HCT116 (cell line): ENCODE results near the gene NSUN4. TPM values are rescaled to one million over a fixed set of nuclear protein-coding genes. Genes with fewer than 3 reads are reported as not detected.

Experiments
- ATAC-seq: fragments of 200-7000 bp; cut with Tn5 transposase; 2 replicates; pipeline ENCODE4 v1.9.1; 2020; ENCODE audit warnings: mild to moderate bottlenecking, moderate library complexity
- BruUV-seq: library from RNA; stranded (reverse); fragments of 400-500 nt; replicated peaks from 2 replicates; lab custom pipeline; 2021; lab: Mats Ljungman, UMichigan
- CTCF ChIA-PET: fragments of 300-600 bp; sonication (Branson Sonifier 250); formaldehyde crosslinking; loops from one replicate; lab custom pipeline; 2021; ENCODE audit warnings: antibody characterized with exemption; lab: Charles Lee
- POLR2A ChIA-PET: fragments of 300-600, 350-600 bp; sonication (Branson Sonifier 250); formaldehyde crosslinking; loops from one replicate; lab custom pipeline; 2021; ENCODE audit warnings: antibody characterized with exemption; lab: Charles Lee
- RAD21 ChIA-PET, 2 experiments: fragments of 300-600 bp; sonication (Branson Sonifier 250); formaldehyde crosslinking; loops; one replicate each; lab custom pipeline; 2023; ENCODE audit warnings: low total read pairs in 2 of 2; ENCODE audit not compliant: uncharacterized antibody in 2 of 2, unreplicated experiment in 2 of 2, low non-redundant PET in 1 of 2; lab: Charles Lee
- DNase-seq: peaks from one replicate; pipeline ENCODE4 v3.0.0-alpha.2; 2010; ENCODE audit warnings: low read depth, low spot score
- H2AFZ ChIP-seq: fragments of 200-600 bp; shearing (Covaris generic), sonication (generic); 2 replicates; pipeline ENCODE4 v1.6.1; 2017; ENCODE audit warnings: low read depth, mixed run types, mixed read lengths, antibody characterized with exemption, low read length; ENCODE audit not compliant: poor library complexity, severe bottlenecking
- H3K27ac ChIP-seq: 2 replicates; pipeline ENCODE4 v1.5.1; 2012; ENCODE audit warnings: low read depth, low read length
- H3K27me3 ChIP-seq: fragments of 200-600 bp; sonication (generic); 2 replicates; pipeline ENCODE4 v1.6.1; 2016; ENCODE audit warnings: mixed run types, low read length, mixed read lengths; ENCODE audit not compliant: insufficient read depth
- H3K36me3 ChIP-seq, 2 experiments: fragments of 200-500 bp in 1 of 2; fragments of 200-600 bp in 1 of 2; sonication (Bioruptor generic) in 1 of 2; sonication (generic) in 1 of 2; 2 replicates each; pipeline versions ENCODE4 v1.5.1 to v1.6.1; 2014 to 2016; ENCODE audit warnings: low read length in 2 of 2, inconsistent platforms in 1 of 2, mixed read lengths in 1 of 2, mixed run types in 1 of 2; ENCODE audit not compliant: insufficient read depth in 2 of 2, control insufficient read depth in 1 of 2
- H3K4me1 ChIP-seq, 2 experiments: fragments of 200-600 bp in 1 of 2; sonication (generic) in 1 of 2; 2 replicates each; pipeline versions ENCODE4 v1.5.1 to v1.6.1; 2012 to 2017; ENCODE audit warnings: low read length in 2 of 2, inconsistent platforms in 1 of 2, mild to moderate bottlenecking in 1 of 2, mixed read lengths in 1 of 2, mixed run types in 1 of 2, moderate library complexity in 1 of 2; ENCODE audit not compliant: insufficient read depth in 2 of 2, control insufficient read depth in 1 of 2
- H3K4me2 ChIP-seq: fragments of 200-600 bp; sonication (generic); 2 replicates; pipeline ENCODE4 v1.6.1; 2017; ENCODE audit warnings: mixed run types, low read length, mixed read lengths
- H3K4me3 ChIP-seq, 2 experiments: fragments of 200-600 bp in 1 of 2; sonication (generic) in 1 of 2; replicated peaks in 1 of 2; 2 replicates each; pipeline ENCODE4 v1.5.1; 2011 to 2016; ENCODE audit warnings: low read length in 2 of 2, control low read depth in 1 of 2, low read depth in 1 of 2, mild to moderate bottlenecking in 1 of 2, mixed read lengths in 1 of 2, mixed run types in 1 of 2
- H3K79me2 ChIP-seq: fragments of 200-600 bp; sonication (generic); 2 replicates; pipeline ENCODE4 v1.6.1; 2017; ENCODE audit warnings: mild to moderate bottlenecking, mixed run types, low read length, moderate library complexity, mixed read lengths; ENCODE audit not compliant: insufficient read depth
- H3K9ac ChIP-seq: fragments of 200-600 bp; sonication (generic); 2 replicates; pipeline ENCODE4 v1.6.1; 2016; ENCODE audit warnings: low read length, mixed read lengths
- H3K9me2 ChIP-seq: fragments of 200-600 bp; sonication (generic), shearing (Covaris generic); 2 replicates; pipeline ENCODE4 v1.6.1; 2017; ENCODE audit warnings: mixed run types, mild to moderate bottlenecking, moderate library complexity; ENCODE audit not compliant: insufficient read depth
- H3K9me3 ChIP-seq, 2 experiments: fragments of 200-500 bp in 1 of 2; fragments of 200-600 bp in 1 of 2; sonication (Bioruptor generic) in 1 of 2; sonication (generic) in 1 of 2; 2 replicates each; pipeline ENCODE4 v1.6.1; 2014 to 2017; ENCODE audit warnings: low read length in 2 of 2, mixed read lengths in 2 of 2, inconsistent platforms in 1 of 2, low read depth in 1 of 2, mild to moderate bottlenecking in 1 of 2, mixed run types in 1 of 2, moderate library complexity in 1 of 2; ENCODE audit not compliant: control insufficient read depth in 1 of 2, insufficient read depth in 1 of 2
- H4K20me1 ChIP-seq: fragments of 200-600 bp; sonication (generic), shearing (Covaris generic); 2 replicates; pipeline ENCODE4 v1.6.1; 2017; ENCODE audit warnings: mixed run types, mild to moderate bottlenecking, moderate library complexity; ENCODE audit not compliant: insufficient read depth
- CBX3 ChIP-seq: IDR thresholded peaks from 2 replicates; pipeline ENCODE4 v1.6.1; 2012; ENCODE audit warnings: low read depth
- EGR1 ChIP-seq: IDR thresholded peaks from 2 replicates; pipeline ENCODE4 v1.6.1; 2012; ENCODE audit warnings: low read depth
- ELF1 ChIP-seq: IDR thresholded peaks from 2 replicates; pipeline ENCODE4 v1.6.1; 2012; ENCODE audit warnings: low read depth, borderline replicate concordance
- EZH2phosphoT487 ChIP-seq: fragments of 200-600 bp; IDR thresholded peaks from 2 replicates; pipeline ENCODE4 v1.6.1; 2018; ENCODE audit warnings: antibody characterized with exemption, borderline replicate concordance
- POLR2A ChIP-seq: IDR thresholded peaks from 2 replicates; pipeline ENCODE4 v1.7.0; 2011; ENCODE audit warnings: borderline replicate concordance; ENCODE audit not compliant: insufficient read depth, insufficient read length; ENCODE audit errors: extremely low read depth
- SIN3A ChIP-seq: IDR thresholded peaks from 2 replicates; pipeline ENCODE4 v1.6.1; 2012; ENCODE audit warnings: low read depth
- SP1 ChIP-seq: IDR thresholded peaks from 2 replicates; pipeline ENCODE4 v1.6.1; 2012; ENCODE audit warnings: low read depth
- TCF7L2 ChIP-seq: IDR thresholded peaks from 2 replicates; pipeline ENCODE4 v1.7.0; 2011; ENCODE audit warnings: borderline replicate concordance, inconsistent platforms; ENCODE audit not compliant: insufficient read depth, insufficient read length; ENCODE audit errors: extremely low read depth
- YY1 ChIP-seq: IDR thresholded peaks from 2 replicates; pipeline ENCODE4 v1.6.1; 2011; ENCODE audit warnings: low read length, low read depth, moderate library complexity, mild to moderate bottlenecking; ENCODE audit not compliant: insufficient replicate concordance; ENCODE audit errors: extremely low read depth
- ZBTB33 ChIP-seq: IDR thresholded peaks from 2 replicates; pipeline ENCODE4 v1.6.1; 2011; ENCODE audit warnings: mild to moderate bottlenecking, low read length, moderate library complexity; ENCODE audit not compliant: insufficient replicate concordance; ENCODE audit errors: extremely low read depth
- intact Hi-C: fragments of 100-400 bp; cut with micrococcal nuclease; formaldehyde crosslinking; loops from 2 replicates; pipeline ENCODE4 v1.10.0; 2022
- total RNA-seq: library from RNA; stranded (reverse); gene quantifications from one replicate; pipeline ENCODE4 v1.2.1, GENCODE V29; 2021; ENCODE audit not compliant: unreplicated experiment
- TF ChIP-seq, protein P1 (sequence below): IDR thresholded peaks from 2 replicates; pipeline ENCODE4 v1.6.1; 2012
- TF ChIP-seq, protein P2 (sequence below), 3 experiments: fragments of 200-600 bp in 1 of 3; sonication (generic) in 1 of 3; IDR thresholded peaks in 2 of 3; conservative IDR thresholded peaks in 1 of 3; 2 replicates each; pipeline ENCODE4 v1.5.1; 2012 to 2017; ENCODE audit warnings: low read depth in 2 of 3, low read length in 2 of 3, antibody characterized with exemption in 1 of 3, borderline replicate concordance in 1 of 3, control low read depth in 1 of 3, mild to moderate bottlenecking in 1 of 3, mixed read lengths in 1 of 3, mixed run types in 1 of 3, moderate library complexity in 1 of 3; ENCODE audit not compliant: insufficient read depth in 1 of 3

Gene NSUN4
- total RNA-seq, 1 experiment from 2014 or later, result 27.8 TPM

DNA sequence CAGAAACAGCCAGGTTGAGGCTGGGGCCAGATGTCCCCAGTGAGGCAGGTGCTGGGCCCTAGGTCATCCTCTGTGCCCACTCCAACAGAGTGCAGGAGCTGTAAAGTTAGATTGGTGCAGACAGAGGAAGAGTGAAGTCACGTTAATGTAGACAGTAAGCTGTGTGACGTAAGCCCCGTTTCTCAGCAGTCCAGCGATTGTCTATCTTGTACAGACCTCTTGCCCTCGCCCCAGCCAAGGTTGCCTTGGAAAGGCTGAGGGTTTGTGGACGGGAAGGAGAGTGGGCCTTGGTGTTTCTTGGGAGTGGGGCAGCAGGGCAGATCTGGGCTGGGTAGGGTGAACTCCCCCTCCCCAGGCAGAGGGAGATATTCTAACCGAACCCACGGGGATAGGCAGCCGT lies 67.0 kb downstream of the NSUN4 start:
- Histone ChIP-seq H3K9me2 (no peaks in the 10 kb centered on the region), H3K27ac (no peak overlapping the region), H3K79me2 (no peaks in the 10 kb centered on the region), H3K4me3 (no peak overlapping the region), H4K20me1 (no peaks in the 10 kb centered on the region), H3K9ac (no peak overlapping the region), H3K4me2 (no peak overlapping the region), H3K9me3 (no peaks in the 10 kb centered on the region), H2AFZ (no peak overlapping the region), H3K4me1 (0 out of 4 replicates have a peak, but pooled peaks cover 0 to 4% of the 10 kb centered on the region in 2 experiments), H3K36me3 (0 out of 4 replicates have a peak, but pooled peaks cover 0 to 5% of the 10 kb centered on the region in 2 experiments), H3K27me3 (no peaks in the 10 kb centered on the region)
- no peak for DNase-seq
- BruUV-seq, result no TSS peak
- ChIA-PET CTCF (interaction anchor here (0.6 kb wide), 1 partner anchor 10 kb away, joined by 3 read pairs; no protein-coding TSS in a partner anchor), POLR2A (no interaction called here), RAD21 (no interaction called here)
- no peak for ATAC-seq
- intact Hi-C loops, result no loop called here
- TF ChIP-seq, protein P1, sequence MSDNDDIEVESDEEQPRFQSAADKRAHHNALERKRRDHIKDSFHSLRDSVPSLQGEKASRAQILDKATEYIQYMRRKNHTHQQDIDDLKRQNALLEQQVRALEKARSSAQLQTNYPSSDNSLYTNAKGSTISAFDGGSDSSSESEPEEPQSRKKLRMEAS, result no peak

DNA sequence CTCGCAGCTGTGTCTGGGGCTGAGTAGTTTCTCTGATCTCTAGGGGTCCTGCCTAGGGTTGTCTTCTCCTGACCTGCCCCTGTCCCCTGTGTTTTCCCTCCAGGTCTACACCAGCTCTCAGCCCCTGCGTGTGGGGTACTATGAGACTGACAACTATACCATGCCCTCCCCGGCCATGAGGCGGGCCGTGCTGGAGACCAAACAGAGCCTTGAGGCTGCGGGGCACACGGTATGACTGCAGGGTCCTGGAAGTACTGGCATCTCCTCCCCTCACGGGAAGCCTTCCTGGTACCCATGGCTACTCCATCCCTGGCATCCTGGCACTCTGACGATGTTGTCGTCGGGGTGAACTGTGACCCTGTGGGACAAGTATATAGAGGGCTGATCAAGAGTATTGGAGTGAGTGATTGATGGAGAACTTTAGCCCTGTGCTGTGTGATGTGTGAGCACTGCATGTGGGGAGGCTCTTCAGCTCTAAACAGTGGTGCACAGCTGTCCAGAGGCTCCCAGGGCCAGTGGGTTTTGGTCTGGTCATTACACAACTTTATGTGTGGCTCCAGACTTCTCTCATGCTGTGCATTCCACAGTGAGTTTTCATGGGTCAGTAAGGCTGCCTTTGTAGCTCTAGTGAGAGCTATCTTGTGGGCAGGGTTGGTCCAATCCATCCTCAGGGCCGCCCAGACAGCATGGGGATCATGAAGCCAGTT lies 67.9 kb downstream of the NSUN4 start:
- POLR2A ChIA-PET, result no interaction called here
- intact Hi-C loops, result no loop called here

More for the DNA sequence above, 67.9 kb downstream of the NSUN4 start:
- Histone ChIP-seq H3K27me3 (no peaks in the 10 kb centered on the region), H3K9me2 (no peaks in the 10 kb centered on the region), H3K9ac (no peak overlapping the region), H3K4me2 (no peak overlapping the region), H4K20me1 (no peaks in the 10 kb centered on the region), H3K9me3 (no peaks in the 10 kb centered on the region), H3K36me3 (0 out of 4 replicates have a peak, but pooled peaks cover 0 to 5% of the 10 kb centered on the region in 2 experiments), H2AFZ (no peak overlapping the region), H3K4me1 (0 out of 4 replicates have a peak, but pooled peaks cover 0 to 4% of the 10 kb centered on the region in 2 experiments), H3K79me2 (no peaks in the 10 kb centered on the region), H3K27ac (no peak overlapping the region), H3K4me3 (no peak overlapping the region)
- DNase-seq (no peak), ATAC-seq (no peak)
- no TSS peak for BruUV-seq
- TF ChIP-seq, protein P2, sequence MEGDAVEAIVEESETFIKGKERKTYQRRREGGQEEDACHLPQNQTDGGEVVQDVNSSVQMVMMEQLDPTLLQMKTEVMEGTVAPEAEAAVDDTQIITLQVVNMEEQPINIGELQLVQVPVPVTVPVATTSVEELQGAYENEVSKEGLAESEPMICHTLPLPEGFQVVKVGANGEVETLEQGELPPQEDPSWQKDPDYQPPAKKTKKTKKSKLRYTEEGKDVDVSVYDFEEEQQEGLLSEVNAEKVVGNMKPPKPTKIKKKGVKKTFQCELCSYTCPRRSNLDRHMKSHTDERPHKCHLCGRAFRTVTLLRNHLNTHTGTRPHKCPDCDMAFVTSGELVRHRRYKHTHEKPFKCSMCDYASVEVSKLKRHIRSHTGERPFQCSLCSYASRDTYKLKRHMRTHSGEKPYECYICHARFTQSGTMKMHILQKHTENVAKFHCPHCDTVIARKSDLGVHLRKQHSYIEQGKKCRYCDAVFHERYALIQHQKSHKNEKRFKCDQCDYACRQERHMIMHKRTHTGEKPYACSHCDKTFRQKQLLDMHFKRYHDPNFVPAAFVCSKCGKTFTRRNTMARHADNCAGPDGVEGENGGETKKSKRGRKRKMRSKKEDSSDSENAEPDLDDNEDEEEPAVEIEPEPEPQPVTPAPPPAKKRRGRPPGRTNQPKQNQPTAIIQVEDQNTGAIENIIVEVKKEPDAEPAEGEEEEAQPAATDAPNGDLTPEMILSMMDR (IDR thresholded peaks at IDR 0.05 in 2 of 3, conservative IDR thresholded peaks at IDR 0.05 in 1 of 3; ENCODE audit: borderline replicate concordance in 1 of 3, insufficient read depth in 1 of 3, low read depth in 2 of 3, low read length in 2 of 3), result no peak
- TF ChIP-seq YY1, result no peak
- TF ChIP-seq EGR1, result no peak
- no peak for TF ChIP-seq ELF1
- no peak for TF ChIP-seq TCF7L2
- TF ChIP-seq ZBTB33, result no peak
- no peak for TF ChIP-seq EZH2phosphoT487
- TF ChIP-seq SP1, result no peak
- no peak for TF ChIP-seq POLR2A
- no peak for TF ChIP-seq CBX3
- TF ChIP-seq, protein P1, result no peak
- no peak for TF ChIP-seq SIN3A
- ChIA-PET CTCF (interaction anchor here (1.0 kb wide), 1 partner anchor 38 kb away, joined by 3 read pairs; no protein-coding TSS in a partner anchor), RAD21 (interaction anchor here in 1 of 2 experiments (0.5 kb wide), 1 partner anchor 156 kb away, joined by 6 read pairs; no protein-coding TSS in a partner anchor)
